ENCODE data around the gene CAB39L. TPM values are rescaled to one million over a fixed set of nuclear protein-coding genes. Genes with fewer than 3 reads are reported as not detected.

Gene CAB39L
- total and polyA plus RNA-seq, 5 experiments from 2014 or later, result 4.3 to 9.2 (median 5.2) TPM

GRCh38 chr13:49454388-49455006 is 10.6 kb upstream of the CAB39L start:
- H3K36me3 Mint-ChIP-seq, result peaks cover 0 to 46% (median 20%) of the 10 kb centered on the region in 3 donors
- no peaks in the 10 kb centered on the region for H3K27me3 Mint-ChIP-seq
- H3K27ac Mint-ChIP-seq, result peak overlapping the region in 3 of 10 donors; percentile 32 to 72 (median 61)
- peaks cover 16 to 46% (median 36%) of the 10 kb centered on the region in 4 donors for H3K4me1 Mint-ChIP-seq
- no peak for DNase-seq
- POLR2A ChIA-PET, result interaction anchor here (0.8 to 2.2 kb wide), 2 partner anchors 11 to 39 kb away, joined by 3 to 9 read pairs; partner anchors contain the start of genes CAB39L and SETDB2
- ATAC-seq, result no peak
- no peaks in the 10 kb centered on the region for H3K9me3 Mint-ChIP-seq
- H3K4me3 Mint-ChIP-seq, result peak overlapping the region in 3 of 10 donors; percentile 24 to 44 (median 35)

GRCh38 chr13:49453465-49453864 is 9.6 kb upstream of the CAB39L start:
- H3K27ac Mint-ChIP-seq, result no peak overlapping the region
- H3K36me3 Mint-ChIP-seq, result peaks cover 0 to 44% (median 24%) of the 10 kb centered on the region in 3 donors
- no peak overlapping the region for H3K4me3 Mint-ChIP-seq
- H3K27me3 Mint-ChIP-seq, result no peaks in the 10 kb centered on the region
- peaks cover 19 to 52% (median 45%) of the 10 kb centered on the region in 4 donors for H3K4me1 Mint-ChIP-seq
- POLR2A ChIA-PET, result interaction anchor here (2.2 kb wide), 1 partner anchor 9 kb away, joined by 9 read pairs; the partner anchor contains the start of genes CAB39L and SETDB2
- H3K9me3 Mint-ChIP-seq, result no peaks in the 10 kb centered on the region
- ATAC-seq (no peak), DNase-seq (no peak)

GRCh38 chr13:49452725-49453457 is 9.0 kb upstream of the CAB39L start:
- Mint-ChIP-seq H3K27me3 (no peaks in the 10 kb centered on the region), H3K36me3 (peaks cover 0 to 40% (median 24%) of the 10 kb centered on the region in 3 donors), H3K27ac (no peak overlapping the region), H3K4me3 (no peak overlapping the region), H3K9me3 (no peaks in the 10 kb centered on the region), H3K4me1 (peaks cover 18 to 58% (median 48%) of the 10 kb centered on the region in 4 donors)
- ATAC-seq (no peak), DNase-seq (no peak)
- POLR2A ChIA-PET, result no interaction called here

- peak overlapping the region in 8 of 10 donors; percentile 31 to 99 (median 56) for H3K27ac Mint-ChIP-seq
- H3K4me1 Mint-ChIP-seq, result peaks cover 18 to 78% (median 62%) of the 10 kb centered on the region in 4 donors
- ATAC-seq, result no peak
Measured at GRCh38 chr13:49450105-49450819, 6.4 kb upstream of the CAB39L start.

GRCh38 chr13:49448753-49449152 is 4.9 kb upstream of the CAB39L start:
- H3K4me3 Mint-ChIP-seq, result peak overlapping the region in 3 of 10 donors; percentile 3 to 32 (median 4)
- H3K27ac Mint-ChIP-seq, result peak overlapping the region in 9 of 10 donors; percentile 20 to 99 (median 77)
- POLR2A ChIA-PET, result interaction anchor here (1.9 kb wide), 1 partner anchor 47 kb away, joined by 9 read pairs; the partner anchor contains the start of gene PHF11
- H3K9me3 Mint-ChIP-seq, result no peaks in the 10 kb centered on the region
- peaks cover 18 to 77% (median 56%) of the 10 kb centered on the region in 4 donors for H3K4me1 Mint-ChIP-seq
- no peaks in the 10 kb centered on the region for H3K27me3 Mint-ChIP-seq
- DNase-seq (no peak), ATAC-seq (no peak)
- peaks cover 0 to 35% (median 21%) of the 10 kb centered on the region in 3 donors for H3K36me3 Mint-ChIP-seq

More at GRCh38 chr13:49450105-49450819, 6.4 kb upstream of the CAB39L start:
- H3K36me3 Mint-ChIP-seq, result peaks cover 0 to 35% (median 21%) of the 10 kb centered on the region in 3 donors
- H3K9me3 Mint-ChIP-seq, result no peaks in the 10 kb centered on the region
- no peaks in the 10 kb centered on the region for H3K27me3 Mint-ChIP-seq
- H3K4me3 Mint-ChIP-seq, result peak overlapping the region in 4 of 10 donors; percentile 6 to 24 (median 20)
- POLR2A ChIA-PET, result no interaction called here
- DNase-seq, result no peak

- Mint-ChIP-seq H3K27ac (peak overlapping the region; percentile 64 to 99 (median 92)), H3K36me3 (peaks cover 0 to 14% (median 6%) of the 10 kb centered on the region in 3 donors), H3K4me3 (peak overlapping the region; percentile 41 to 88 (median 80)), H3K4me1 (peaks cover 18 to 79% (median 60%) of the 10 kb centered on the region in 4 donors), H3K9me3 (no peaks in the 10 kb centered on the region), H3K27me3 (no peaks in the 10 kb centered on the region)
- no peak for ATAC-seq
- POLR2A ChIA-PET, result interaction anchor here (1.2 to 4.2 kb wide), 2 partner anchors 13 to 50 kb away, joined by 3 to 82 read pairs; partner anchors contain the start of gene PHF11
- DNase-seq, result no peak
Measured at GRCh38 chr13:49446473-49446872, 2.6 kb upstream of the CAB39L start.

- H3K4me1 Mint-ChIP-seq, result peaks cover 13 to 76% (median 52%) of the 10 kb centered on the region in 4 donors
Measured at GRCh38 chr13:49444524-49445395, 896 bp upstream of the CAB39L start.

GRCh38 chr13:49443357-49443703 is 534 bp downstream of the CAB39L start:
- peak in 1 of 10 donors; percentile 3 for DNase-seq
- H3K4me1 Mint-ChIP-seq, result peaks cover 9 to 68% (median 39%) of the 10 kb centered on the region in 4 donors
- POLR2A ChIA-PET, result interaction anchor here (0.5 to 4.2 kb wide), 18 partner anchors 11 to 1405 kb away, joined by 3 to 82 read pairs (median 5); partner anchors contain the start of genes CDADC1, EBPL, FNDC3A and KPNA3

More at GRCh38 chr13:49444524-49445395, 896 bp upstream of the CAB39L start:
- peak; percentile 3 to 12 for ATAC-seq
- Mint-ChIP-seq H3K36me3 (peaks cover 0 to 7% (median 6%) of the 10 kb centered on the region in 3 donors), H3K9me3 (no peaks in the 10 kb centered on the region), H3K27me3 (no peaks in the 10 kb centered on the region), H3K27ac (peak overlapping the region; percentile 82 to 100 (median 98)), H3K4me3 (peak overlapping the region; percentile 88 to 100 (median 98))
- peak in 6 of 10 donors; percentile 19 to 62 (median 44) for DNase-seq
- POLR2A ChIA-PET, result interaction anchor here (0.6 to 4.2 kb wide), 20 partner anchors 9 to 1407 kb away, joined by 3 to 82 read pairs (median 5); partner anchors contain the start of genes ARL11, CDADC1, EBPL and FNDC3A

GRCh38 chr13:49441846-49442245 is 2.0 kb downstream of the CAB39L start:
- Mint-ChIP-seq H3K27me3 (no peaks in the 10 kb centered on the region), H3K9me3 (no peaks in the 10 kb centered on the region), H3K27ac (peak overlapping the region in 1 of 10 donors; percentile 41), H3K36me3 (peaks cover 0 to 3% (median 0%) of the 10 kb centered on the region in 3 donors), H3K4me1 (peaks cover 9 to 53% (median 28%) of the 10 kb centered on the region in 4 donors), H3K4me3 (peak overlapping the region in 3 of 10 donors; percentile 12 to 100 (median 99))
- DNase-seq (no peak), ATAC-seq (no peak)
- POLR2A ChIA-PET, result interaction anchor here (3.3 kb wide), 1 partner anchor 350 kb away, joined by 27 read pairs; the partner anchor contains the start of gene KPNA3

More at GRCh38 chr13:49443357-49443703, 534 bp downstream of the CAB39L start:
- Mint-ChIP-seq H3K27me3 (no peaks in the 10 kb centered on the region), H3K27ac (peak overlapping the region; percentile 96 to 100 (median 98)), H3K36me3 (peaks cover 0 to 3% (median 0%) of the 10 kb centered on the region in 3 donors), H3K9me3 (no peaks in the 10 kb centered on the region), H3K4me3 (peak overlapping the region; percentile 88 to 100 (median 98))
- peak in 1 of 2 donors; percentile 5 for ATAC-seq

- H3K4me3 Mint-ChIP-seq, result no peak overlapping the region
- no peaks in the 10 kb centered on the region for H3K36me3 Mint-ChIP-seq
- POLR2A ChIA-PET, result interaction anchor here (1.1 kb wide), 1 partner anchor 55 kb away, joined by 4 read pairs; no protein-coding TSS in a partner anchor
- H3K27me3 Mint-ChIP-seq, result no peaks in the 10 kb centered on the region
- no peak overlapping the region for H3K27ac Mint-ChIP-seq
- no peaks in the 10 kb centered on the region for H3K9me3 Mint-ChIP-seq
- no peak for ATAC-seq
- H3K4me1 Mint-ChIP-seq, result peaks cover 5 to 48% (median 24%) of the 10 kb centered on the region in 4 donors
- DNase-seq, result no peak
Measured at GRCh38 chr13:49441312-49441711, 2.6 kb downstream of the CAB39L start.

GRCh38 chr13:49439609-49440008 is 4.3 kb downstream of the CAB39L start:
- H3K27ac Mint-ChIP-seq, result no peak overlapping the region
- H3K9me3 Mint-ChIP-seq, result no peaks in the 10 kb centered on the region
- no peaks in the 10 kb centered on the region for H3K27me3 Mint-ChIP-seq
- no peak for DNase-seq
- H3K4me1 Mint-ChIP-seq, result peaks cover 4 to 33% (median 10%) of the 10 kb centered on the region in 4 donors
- POLR2A ChIA-PET, result no interaction called here
- ATAC-seq, result no peak
- no peak overlapping the region for H3K4me3 Mint-ChIP-seq
- no peaks in the 10 kb centered on the region for H3K36me3 Mint-ChIP-seq
